K562 (cell line): ENCODE results near the gene ARHGEF12. TPM values are rescaled to one million over a fixed set of nuclear protein-coding genes. Genes with fewer than 3 reads are reported as not detected.

Experiments used
- CREB3 ChIP-seq: fragments of 450-650 bp; conservative IDR thresholded peaks from 2 replicates; pipeline ENCODE4 v1.6.1; 2016; ENCODE audit warnings: missing genetic modification characterization, low read depth, mild to moderate bottlenecking, missing compliant biosample characterization, moderate library complexity
- IRF2 ChIP-seq: sonication (generic); formaldehyde crosslinking; IDR thresholded peaks from 2 replicates; pipeline ENCODE4 v1.8.1; 2022; ENCODE audit warnings: mild to moderate bottlenecking, missing genetic modification reagents
- USF2 ChIP-seq: sonication (generic); formaldehyde crosslinking; IDR thresholded peaks from 2 replicates; pipeline ENCODE4 v1.5.0; 2020; ENCODE audit warnings: missing genetic modification reagents
- polyA plus RNA-seq, 8 experiments: library from polyadenylated mRNA; depleted of rRNA in 4 of 8; stranded (reverse) in 5 of 8; unstranded in 3 of 8; fragments of >200 nt; fragmentation: Nextera tagmentation in 2 of 8; fragmentation: Illumina TruSeq in 1 of 8; extraction: Ambion mirVana in 2 of 8; extraction: Trizol in 1 of 8; gene quantifications; 2 replicates each; pipeline versions ENCODE4 v1.2.1 to v1.2.3, GENCODE V29; 2011 to 2014; ENCODE audit warnings: inconsistent platforms in 1 of 8, missing spikeins in 1 of 8
- total RNA-seq, 7 experiments: library from RNA; depleted of rRNA in 6 of 7; stranded (reverse); fragments of >200 nt in 6 of 7; fragmentation: Illumina TruSeq in 2 of 7; extraction: Trizol in 2 of 7; gene quantifications; 2 replicates each; pipeline versions ENCODE4 v1.2.1 to v1.2.3, GENCODE V29; 2011 to 2021; ENCODE audit warnings: low replicate concordance in 1 of 7
- TF ChIP-seq, protein P1 (sequence below): fragments of 450-650 bp; IDR thresholded peaks from 2 replicates; pipeline ENCODE4 v1.6.1; 2016; ENCODE audit warnings: mild to moderate bottlenecking, moderate library complexity

The ARHGEF12 gene
- total and polyA plus RNA-seq, 9 of the 15 experiments (the other 6 are each of a cell fraction or from before 2014, with no cell fraction given) = 3.5 to 51.7 (median 29.5) TPM

DNA sequence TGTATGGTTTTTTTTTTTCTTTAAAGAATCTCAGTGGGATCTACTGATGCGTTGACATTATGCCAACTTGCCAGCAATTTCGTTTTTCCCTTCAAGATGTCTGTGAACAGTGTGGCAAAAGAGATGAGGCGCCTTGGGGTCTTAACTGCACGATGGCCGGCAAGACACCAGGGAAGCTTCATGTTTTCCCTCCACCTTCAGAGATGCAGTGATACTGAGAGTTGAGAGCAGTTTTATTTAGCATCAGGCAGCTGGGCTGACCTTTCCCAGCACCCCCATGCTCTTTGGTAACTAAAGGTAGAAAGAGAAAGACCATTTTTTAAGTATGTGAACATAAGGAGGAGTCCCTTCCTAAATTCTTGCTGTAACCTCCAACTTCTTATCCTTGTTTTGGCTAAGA is 163.6 kb downstream of the ARHGEF12 start (continued):
- TF ChIP-seq, protein P1, sequence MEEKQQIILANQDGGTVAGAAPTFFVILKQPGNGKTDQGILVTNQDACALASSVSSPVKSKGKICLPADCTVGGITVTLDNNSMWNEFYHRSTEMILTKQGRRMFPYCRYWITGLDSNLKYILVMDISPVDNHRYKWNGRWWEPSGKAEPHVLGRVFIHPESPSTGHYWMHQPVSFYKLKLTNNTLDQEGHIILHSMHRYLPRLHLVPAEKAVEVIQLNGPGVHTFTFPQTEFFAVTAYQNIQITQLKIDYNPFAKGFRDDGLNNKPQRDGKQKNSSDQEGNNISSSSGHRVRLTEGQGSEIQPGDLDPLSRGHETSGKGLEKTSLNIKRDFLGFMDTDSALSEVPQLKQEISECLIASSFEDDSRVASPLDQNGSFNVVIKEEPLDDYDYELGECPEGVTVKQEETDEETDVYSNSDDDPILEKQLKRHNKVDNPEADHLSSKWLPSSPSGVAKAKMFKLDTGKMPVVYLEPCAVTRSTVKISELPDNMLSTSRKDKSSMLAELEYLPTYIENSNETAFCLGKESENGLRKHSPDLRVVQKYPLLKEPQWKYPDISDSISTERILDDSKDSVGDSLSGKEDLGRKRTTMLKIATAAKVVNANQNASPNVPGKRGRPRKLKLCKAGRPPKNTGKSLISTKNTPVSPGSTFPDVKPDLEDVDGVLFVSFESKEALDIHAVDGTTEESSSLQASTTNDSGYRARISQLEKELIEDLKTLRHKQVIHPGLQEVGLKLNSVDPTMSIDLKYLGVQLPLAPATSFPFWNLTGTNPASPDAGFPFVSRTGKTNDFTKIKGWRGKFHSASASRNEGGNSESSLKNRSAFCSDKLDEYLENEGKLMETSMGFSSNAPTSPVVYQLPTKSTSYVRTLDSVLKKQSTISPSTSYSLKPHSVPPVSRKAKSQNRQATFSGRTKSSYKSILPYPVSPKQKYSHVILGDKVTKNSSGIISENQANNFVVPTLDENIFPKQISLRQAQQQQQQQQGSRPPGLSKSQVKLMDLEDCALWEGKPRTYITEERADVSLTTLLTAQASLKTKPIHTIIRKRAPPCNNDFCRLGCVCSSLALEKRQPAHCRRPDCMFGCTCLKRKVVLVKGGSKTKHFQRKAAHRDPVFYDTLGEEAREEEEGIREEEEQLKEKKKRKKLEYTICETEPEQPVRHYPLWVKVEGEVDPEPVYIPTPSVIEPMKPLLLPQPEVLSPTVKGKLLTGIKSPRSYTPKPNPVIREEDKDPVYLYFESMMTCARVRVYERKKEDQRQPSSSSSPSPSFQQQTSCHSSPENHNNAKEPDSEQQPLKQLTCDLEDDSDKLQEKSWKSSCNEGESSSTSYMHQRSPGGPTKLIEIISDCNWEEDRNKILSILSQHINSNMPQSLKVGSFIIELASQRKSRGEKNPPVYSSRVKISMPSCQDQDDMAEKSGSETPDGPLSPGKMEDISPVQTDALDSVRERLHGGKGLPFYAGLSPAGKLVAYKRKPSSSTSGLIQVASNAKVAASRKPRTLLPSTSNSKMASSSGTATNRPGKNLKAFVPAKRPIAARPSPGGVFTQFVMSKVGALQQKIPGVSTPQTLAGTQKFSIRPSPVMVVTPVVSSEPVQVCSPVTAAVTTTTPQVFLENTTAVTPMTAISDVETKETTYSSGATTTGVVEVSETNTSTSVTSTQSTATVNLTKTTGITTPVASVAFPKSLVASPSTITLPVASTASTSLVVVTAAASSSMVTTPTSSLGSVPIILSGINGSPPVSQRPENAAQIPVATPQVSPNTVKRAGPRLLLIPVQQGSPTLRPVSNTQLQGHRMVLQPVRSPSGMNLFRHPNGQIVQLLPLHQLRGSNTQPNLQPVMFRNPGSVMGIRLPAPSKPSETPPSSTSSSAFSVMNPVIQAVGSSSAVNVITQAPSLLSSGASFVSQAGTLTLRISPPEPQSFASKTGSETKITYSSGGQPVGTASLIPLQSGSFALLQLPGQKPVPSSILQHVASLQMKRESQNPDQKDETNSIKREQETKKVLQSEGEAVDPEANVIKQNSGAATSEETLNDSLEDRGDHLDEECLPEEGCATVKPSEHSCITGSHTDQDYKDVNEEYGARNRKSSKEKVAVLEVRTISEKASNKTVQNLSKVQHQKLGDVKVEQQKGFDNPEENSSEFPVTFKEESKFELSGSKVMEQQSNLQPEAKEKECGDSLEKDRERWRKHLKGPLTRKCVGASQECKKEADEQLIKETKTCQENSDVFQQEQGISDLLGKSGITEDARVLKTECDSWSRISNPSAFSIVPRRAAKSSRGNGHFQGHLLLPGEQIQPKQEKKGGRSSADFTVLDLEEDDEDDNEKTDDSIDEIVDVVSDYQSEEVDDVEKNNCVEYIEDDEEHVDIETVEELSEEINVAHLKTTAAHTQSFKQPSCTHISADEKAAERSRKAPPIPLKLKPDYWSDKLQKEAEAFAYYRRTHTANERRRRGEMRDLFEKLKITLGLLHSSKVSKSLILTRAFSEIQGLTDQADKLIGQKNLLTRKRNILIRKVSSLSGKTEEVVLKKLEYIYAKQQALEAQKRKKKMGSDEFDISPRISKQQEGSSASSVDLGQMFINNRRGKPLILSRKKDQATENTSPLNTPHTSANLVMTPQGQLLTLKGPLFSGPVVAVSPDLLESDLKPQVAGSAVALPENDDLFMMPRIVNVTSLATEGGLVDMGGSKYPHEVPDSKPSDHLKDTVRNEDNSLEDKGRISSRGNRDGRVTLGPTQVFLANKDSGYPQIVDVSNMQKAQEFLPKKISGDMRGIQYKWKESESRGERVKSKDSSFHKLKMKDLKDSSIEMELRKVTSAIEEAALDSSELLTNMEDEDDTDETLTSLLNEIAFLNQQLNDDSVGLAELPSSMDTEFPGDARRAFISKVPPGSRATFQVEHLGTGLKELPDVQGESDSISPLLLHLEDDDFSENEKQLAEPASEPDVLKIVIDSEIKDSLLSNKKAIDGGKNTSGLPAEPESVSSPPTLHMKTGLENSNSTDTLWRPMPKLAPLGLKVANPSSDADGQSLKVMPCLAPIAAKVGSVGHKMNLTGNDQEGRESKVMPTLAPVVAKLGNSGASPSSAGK = no peak
- TF ChIP-seq CREB3 (tag) (no peak), IRF2 (CRISPR knock-in tag) (no peak), USF2 (CRISPR knock-in tag) (no peak)
